GM23338 (cell line): Measurements from ENCODE around the gene CAP1. TPM values are rescaled to one million over a fixed set of nuclear protein-coding genes. Genes with fewer than 3 reads are reported as not detected.

Source experiments
- ATAC-seq: fragments of 200-7000 bp; cut with Tn5 transposase; 3 replicates; pipeline ENCODE4 v1.9.1; 2020
- DNase-seq: peaks from one replicate; pipeline ENCODE4 v3.0.0-alpha.2; 2015; ENCODE audit warnings: low spot score
- H2AFZ ChIP-seq: fragments of 200-600 bp; sonication (generic); 2 replicates; pipeline ENCODE4 v1.8.0; 2016; ENCODE audit warnings: antibody characterized with exemption, mild to moderate bottlenecking, moderate library complexity
- H3F3A ChIP-seq: fragments of 200-600 bp; sonication (generic); replicated peaks from 2 replicates; pipeline ENCODE4 v1.8.0; 2017; ENCODE audit warnings: antibody characterized with exemption, mixed run types, low read depth
- H3K27ac ChIP-seq: fragments of 200-600 bp; sonication (generic); 2 replicates; pipeline ENCODE4 v1.6.1; 2016; ENCODE audit warnings: low read depth
- H3K27me3 ChIP-seq: fragments of 200-600 bp; sonication (generic); 2 replicates; pipeline ENCODE4 v1.8.0; 2016; ENCODE audit warnings: mild to moderate bottlenecking, mixed run types, moderate library complexity; ENCODE audit not compliant: insufficient read depth
- H3K36me3 ChIP-seq: fragments of 200-600 bp; sonication (generic); 2 replicates; pipeline ENCODE4 v1.8.0; 2016; ENCODE audit warnings: mild to moderate bottlenecking; ENCODE audit not compliant: insufficient read depth
- H3K4me1 ChIP-seq: fragments of 200-600 bp; sonication (generic); 2 replicates; pipeline ENCODE4 v1.8.0; 2016; ENCODE audit warnings: mild to moderate bottlenecking, moderate library complexity; ENCODE audit not compliant: insufficient read depth
- H3K4me2 ChIP-seq: fragments of 200-600 bp; sonication (generic); 2 replicates; pipeline ENCODE4 v1.7.1; 2017; ENCODE audit warnings: mixed run types
- H3K4me3 ChIP-seq: fragments of 200-600 bp; sonication (generic); 2 replicates; pipeline ENCODE4 v1.6.1; 2016; ENCODE audit warnings: mixed run types
- H3K79me2 ChIP-seq: fragments of 200-600 bp; sonication (generic); replicated peaks from 2 replicates; pipeline ENCODE4 v1.8.0; 2017; ENCODE audit warnings: mild to moderate bottlenecking; ENCODE audit not compliant: insufficient read depth
- H3K9me2 ChIP-seq: fragments of 200-600 bp; sonication (generic); 2 replicates; pipeline ENCODE4 v1.8.0; 2017; ENCODE audit not compliant: insufficient read depth
- H4K20me1 ChIP-seq: fragments of 200-600 bp; sonication (generic); replicated peaks from 2 replicates; pipeline ENCODE4 v1.8.0; 2017; ENCODE audit warnings: mild to moderate bottlenecking; ENCODE audit not compliant: insufficient read depth
- H3K27ac Mint-ChIP-seq: 2 replicates; pipeline ENCODE4 v1.8.0; 2020; ENCODE audit warnings: inconsistent platforms, mild to moderate bottlenecking, moderate library complexity, mixed read lengths
- H3K27me3 Mint-ChIP-seq: 3 replicates; pipeline ENCODE4 v1.8.0; 2022; ENCODE audit warnings: low read depth, mild to moderate bottlenecking, moderate library complexity, mixed read lengths, inconsistent platforms; ENCODE audit not compliant: insufficient read depth, poor library complexity
- H3K36me3 Mint-ChIP-seq: 3 replicates; pipeline ENCODE4 v1.8.0; 2021; ENCODE audit warnings: low read depth, mild to moderate bottlenecking, inconsistent platforms, moderate library complexity, mixed read lengths
- H3K4me1 Mint-ChIP-seq: 3 replicates; pipeline ENCODE4 v1.8.0; 2020; ENCODE audit warnings: mild to moderate bottlenecking, inconsistent platforms, mixed read lengths
- H3K4me3 Mint-ChIP-seq: 3 replicates; pipeline ENCODE4 v1.8.0; 2021; ENCODE audit warnings: moderate library complexity, mild to moderate bottlenecking, inconsistent platforms, mixed read lengths
- H3K9me3 Mint-ChIP-seq: 3 replicates; pipeline ENCODE4 v1.8.0; 2020; ENCODE audit warnings: moderate library complexity, mild to moderate bottlenecking, inconsistent platforms, mixed read lengths
- CREB1 ChIP-seq: fragments of 250-450 bp; sonication (Bioruptor Pico); IDR thresholded peaks from 2 replicates; pipeline ENCODE4 v1.5.0; 2020; ENCODE audit warnings: low read depth, mild to moderate bottlenecking, moderate library complexity
- EZH2phosphoT487 ChIP-seq: fragments of 200-600 bp; sonication (generic); IDR thresholded peaks from one replicate; pipeline ENCODE4 v1.8.1; 2018; ENCODE audit warnings: antibody characterized with exemption; ENCODE audit not compliant: unreplicated experiment
- JUNB ChIP-seq: IDR thresholded peaks from one replicate; pipeline ENCODE4 v1.6.1; 2016; ENCODE audit warnings: antibody characterized with exemption; ENCODE audit not compliant: unreplicated experiment
- NANOG ChIP-seq: IDR thresholded peaks from 2 replicates; pipeline ENCODE4 v1.6.1; 2016; ENCODE audit warnings: antibody characterized with exemption, borderline replicate concordance
- POLR2AphosphoS5 ChIP-seq: IDR thresholded peaks from 2 replicates; pipeline ENCODE4 v1.6.1; 2016; ENCODE audit warnings: antibody characterized with exemption, low read depth
- ZNF114 ChIP-seq: fragments of 250-450 bp; sonication (Bioruptor Pico); IDR thresholded peaks from 2 replicates; pipeline ENCODE4 v1.5.0; 2020; ENCODE audit warnings: mild to moderate bottlenecking, moderate library complexity
- polyA plus RNA-seq: library from polyadenylated mRNA; unstranded; fragments of >200 nt; fragmentation: Nextera tagmentation; extraction: Ambion mirVana; gene quantifications from 2 replicates; pipeline ENCODE4 v1.2.1, GENCODE V29; 2016
- total RNA-seq: library from RNA; depleted of rRNA; stranded (reverse); fragments of >200 nt; shearing (Covaris generic); gene quantifications from 2 replicates; pipeline ENCODE4 v1.2.3, GENCODE V29; 2014
- TF ChIP-seq, protein P1 (sequence below): IDR thresholded peaks from 2 replicates; pipeline ENCODE4 v1.6.1; 2016; ENCODE audit warnings: antibody characterized with exemption
- TF ChIP-seq, protein P2 (sequence below): IDR thresholded peaks from one replicate; pipeline ENCODE4 v1.6.1; 2018; ENCODE audit warnings: antibody characterized with exemption; ENCODE audit not compliant: unreplicated experiment
- TF ChIP-seq, protein P3 (sequence below), 2 experiments: fragments of 200-600 bp in 1 of 2; sonication (generic) in 1 of 2; conservative IDR thresholded peaks; 2 replicates each; pipeline versions ENCODE4 v1.5.1 to v1.6.1; 2016 to 2017; ENCODE audit warnings: antibody characterized with exemption in 2 of 2, low read depth in 2 of 2, mild to moderate bottlenecking in 2 of 2, moderate library complexity in 1 of 2
- TF ChIP-seq, protein P4 (sequence below): fragments of 250-450 bp; sonication (Bioruptor Pico); IDR thresholded peaks from 2 replicates; pipeline ENCODE4 v1.5.0; 2020; ENCODE audit warnings: mild to moderate bottlenecking, moderate library complexity

Gene CAP1
- total and polyA plus RNA-seq, 2 experiments from 2014 or later = 133 to 254 TPM

DNA sequence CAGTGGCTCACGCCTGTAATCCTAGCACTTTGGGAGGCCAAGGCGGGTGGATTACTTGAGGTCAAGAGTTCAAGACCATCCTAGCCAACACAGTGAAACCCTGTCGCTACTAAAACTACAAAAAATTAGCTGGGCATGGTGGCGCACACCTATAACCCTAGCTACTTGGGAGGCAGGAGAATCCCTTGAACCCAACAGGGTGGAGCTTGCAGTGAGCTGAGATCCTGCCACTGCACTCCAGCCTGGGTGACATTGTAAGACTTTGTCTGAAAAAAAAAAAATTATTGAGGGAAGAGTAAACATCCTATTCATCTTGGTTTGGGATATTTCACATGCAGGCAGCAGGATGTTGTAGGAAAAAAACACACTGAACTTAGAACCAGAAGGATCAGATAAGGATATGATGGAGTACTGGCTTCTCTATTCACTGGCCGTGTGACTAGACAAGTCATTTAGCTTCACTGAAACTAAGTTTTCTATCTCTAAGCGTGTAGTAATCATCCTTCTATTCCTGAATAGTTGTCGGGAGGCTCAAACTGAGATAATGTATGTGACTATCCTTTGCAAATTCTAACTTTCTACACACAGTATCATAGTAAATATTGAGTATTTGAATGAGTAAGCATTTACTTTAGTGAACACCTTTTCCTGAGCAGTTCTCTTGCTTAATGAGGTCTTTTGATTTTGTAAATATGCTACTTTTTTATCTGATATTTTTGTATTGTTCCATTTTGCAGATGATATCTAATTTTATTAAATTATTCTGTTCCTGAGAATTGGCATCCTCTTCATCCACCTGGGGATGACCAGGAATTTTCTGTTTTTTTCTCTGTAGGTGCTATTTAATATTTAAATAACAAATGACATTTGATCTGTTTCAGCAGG, 18.2 kb downstream of the CAP1 start:
- no peaks in the 10 kb centered on the region for H3K27me3 ChIP-seq
- H2AFZ ChIP-seq = no peak overlapping the region
- Mint-ChIP-seq H3K27me3 (peaks cover 2% of the 10 kb centered on the region), H3K36me3 (peaks cover 33% of the 10 kb centered on the region), H3K27ac (peak overlapping the region; percentile 85), H3K4me1 (peaks cover 39% of the 10 kb centered on the region), H3K9me3 (no peaks in the 10 kb centered on the region), H3K4me3 (peak overlapping the region; percentile 26; the same call in 2 of the 3 replicates)
- peaks cover 21% of the 10 kb centered on the region for H3K4me1 ChIP-seq
- no peaks in the 10 kb centered on the region for H3F3A ChIP-seq
- H3K79me2 ChIP-seq = peaks cover 66% of the 10 kb centered on the region
- no peak overlapping the region for H3K4me3 ChIP-seq
- peak overlapping the region; percentile 40; the same call in 1 of the 2 replicates for H3K4me2 ChIP-seq
- TF ChIP-seq EZH2phosphoT487 (no peak), ZNF114 (CRISPR knock-in tag) (no peak), CREB1 (no peak), JUNB (no peak), POLR2AphosphoS5 (no peak), NANOG (no peak)
- TF ChIP-seq, protein P1, sequence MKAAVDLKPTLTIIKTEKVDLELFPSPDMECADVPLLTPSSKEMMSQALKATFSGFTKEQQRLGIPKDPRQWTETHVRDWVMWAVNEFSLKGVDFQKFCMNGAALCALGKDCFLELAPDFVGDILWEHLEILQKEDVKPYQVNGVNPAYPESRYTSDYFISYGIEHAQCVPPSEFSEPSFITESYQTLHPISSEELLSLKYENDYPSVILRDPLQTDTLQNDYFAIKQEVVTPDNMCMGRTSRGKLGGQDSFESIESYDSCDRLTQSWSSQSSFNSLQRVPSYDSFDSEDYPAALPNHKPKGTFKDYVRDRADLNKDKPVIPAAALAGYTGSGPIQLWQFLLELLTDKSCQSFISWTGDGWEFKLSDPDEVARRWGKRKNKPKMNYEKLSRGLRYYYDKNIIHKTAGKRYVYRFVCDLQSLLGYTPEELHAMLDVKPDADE = no peak
- TF ChIP-seq, protein P2, sequence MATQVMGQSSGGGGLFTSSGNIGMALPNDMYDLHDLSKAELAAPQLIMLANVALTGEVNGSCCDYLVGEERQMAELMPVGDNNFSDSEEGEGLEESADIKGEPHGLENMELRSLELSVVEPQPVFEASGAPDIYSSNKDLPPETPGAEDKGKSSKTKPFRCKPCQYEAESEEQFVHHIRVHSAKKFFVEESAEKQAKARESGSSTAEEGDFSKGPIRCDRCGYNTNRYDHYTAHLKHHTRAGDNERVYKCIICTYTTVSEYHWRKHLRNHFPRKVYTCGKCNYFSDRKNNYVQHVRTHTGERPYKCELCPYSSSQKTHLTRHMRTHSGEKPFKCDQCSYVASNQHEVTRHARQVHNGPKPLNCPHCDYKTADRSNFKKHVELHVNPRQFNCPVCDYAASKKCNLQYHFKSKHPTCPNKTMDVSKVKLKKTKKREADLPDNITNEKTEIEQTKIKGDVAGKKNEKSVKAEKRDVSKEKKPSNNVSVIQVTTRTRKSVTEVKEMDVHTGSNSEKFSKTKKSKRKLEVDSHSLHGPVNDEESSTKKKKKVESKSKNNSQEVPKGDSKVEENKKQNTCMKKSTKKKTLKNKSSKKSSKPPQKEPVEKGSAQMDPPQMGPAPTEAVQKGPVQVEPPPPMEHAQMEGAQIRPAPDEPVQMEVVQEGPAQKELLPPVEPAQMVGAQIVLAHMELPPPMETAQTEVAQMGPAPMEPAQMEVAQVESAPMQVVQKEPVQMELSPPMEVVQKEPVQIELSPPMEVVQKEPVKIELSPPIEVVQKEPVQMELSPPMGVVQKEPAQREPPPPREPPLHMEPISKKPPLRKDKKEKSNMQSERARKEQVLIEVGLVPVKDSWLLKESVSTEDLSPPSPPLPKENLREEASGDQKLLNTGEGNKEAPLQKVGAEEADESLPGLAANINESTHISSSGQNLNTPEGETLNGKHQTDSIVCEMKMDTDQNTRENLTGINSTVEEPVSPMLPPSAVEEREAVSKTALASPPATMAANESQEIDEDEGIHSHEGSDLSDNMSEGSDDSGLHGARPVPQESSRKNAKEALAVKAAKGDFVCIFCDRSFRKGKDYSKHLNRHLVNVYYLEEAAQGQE = no peak
- TF ChIP-seq, protein P3, sequence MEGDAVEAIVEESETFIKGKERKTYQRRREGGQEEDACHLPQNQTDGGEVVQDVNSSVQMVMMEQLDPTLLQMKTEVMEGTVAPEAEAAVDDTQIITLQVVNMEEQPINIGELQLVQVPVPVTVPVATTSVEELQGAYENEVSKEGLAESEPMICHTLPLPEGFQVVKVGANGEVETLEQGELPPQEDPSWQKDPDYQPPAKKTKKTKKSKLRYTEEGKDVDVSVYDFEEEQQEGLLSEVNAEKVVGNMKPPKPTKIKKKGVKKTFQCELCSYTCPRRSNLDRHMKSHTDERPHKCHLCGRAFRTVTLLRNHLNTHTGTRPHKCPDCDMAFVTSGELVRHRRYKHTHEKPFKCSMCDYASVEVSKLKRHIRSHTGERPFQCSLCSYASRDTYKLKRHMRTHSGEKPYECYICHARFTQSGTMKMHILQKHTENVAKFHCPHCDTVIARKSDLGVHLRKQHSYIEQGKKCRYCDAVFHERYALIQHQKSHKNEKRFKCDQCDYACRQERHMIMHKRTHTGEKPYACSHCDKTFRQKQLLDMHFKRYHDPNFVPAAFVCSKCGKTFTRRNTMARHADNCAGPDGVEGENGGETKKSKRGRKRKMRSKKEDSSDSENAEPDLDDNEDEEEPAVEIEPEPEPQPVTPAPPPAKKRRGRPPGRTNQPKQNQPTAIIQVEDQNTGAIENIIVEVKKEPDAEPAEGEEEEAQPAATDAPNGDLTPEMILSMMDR (conservative IDR thresholded peaks at IDR 0.05; ENCODE audit: low read depth in 2 of 2) = no peak
- TF ChIP-seq, protein P4, sequence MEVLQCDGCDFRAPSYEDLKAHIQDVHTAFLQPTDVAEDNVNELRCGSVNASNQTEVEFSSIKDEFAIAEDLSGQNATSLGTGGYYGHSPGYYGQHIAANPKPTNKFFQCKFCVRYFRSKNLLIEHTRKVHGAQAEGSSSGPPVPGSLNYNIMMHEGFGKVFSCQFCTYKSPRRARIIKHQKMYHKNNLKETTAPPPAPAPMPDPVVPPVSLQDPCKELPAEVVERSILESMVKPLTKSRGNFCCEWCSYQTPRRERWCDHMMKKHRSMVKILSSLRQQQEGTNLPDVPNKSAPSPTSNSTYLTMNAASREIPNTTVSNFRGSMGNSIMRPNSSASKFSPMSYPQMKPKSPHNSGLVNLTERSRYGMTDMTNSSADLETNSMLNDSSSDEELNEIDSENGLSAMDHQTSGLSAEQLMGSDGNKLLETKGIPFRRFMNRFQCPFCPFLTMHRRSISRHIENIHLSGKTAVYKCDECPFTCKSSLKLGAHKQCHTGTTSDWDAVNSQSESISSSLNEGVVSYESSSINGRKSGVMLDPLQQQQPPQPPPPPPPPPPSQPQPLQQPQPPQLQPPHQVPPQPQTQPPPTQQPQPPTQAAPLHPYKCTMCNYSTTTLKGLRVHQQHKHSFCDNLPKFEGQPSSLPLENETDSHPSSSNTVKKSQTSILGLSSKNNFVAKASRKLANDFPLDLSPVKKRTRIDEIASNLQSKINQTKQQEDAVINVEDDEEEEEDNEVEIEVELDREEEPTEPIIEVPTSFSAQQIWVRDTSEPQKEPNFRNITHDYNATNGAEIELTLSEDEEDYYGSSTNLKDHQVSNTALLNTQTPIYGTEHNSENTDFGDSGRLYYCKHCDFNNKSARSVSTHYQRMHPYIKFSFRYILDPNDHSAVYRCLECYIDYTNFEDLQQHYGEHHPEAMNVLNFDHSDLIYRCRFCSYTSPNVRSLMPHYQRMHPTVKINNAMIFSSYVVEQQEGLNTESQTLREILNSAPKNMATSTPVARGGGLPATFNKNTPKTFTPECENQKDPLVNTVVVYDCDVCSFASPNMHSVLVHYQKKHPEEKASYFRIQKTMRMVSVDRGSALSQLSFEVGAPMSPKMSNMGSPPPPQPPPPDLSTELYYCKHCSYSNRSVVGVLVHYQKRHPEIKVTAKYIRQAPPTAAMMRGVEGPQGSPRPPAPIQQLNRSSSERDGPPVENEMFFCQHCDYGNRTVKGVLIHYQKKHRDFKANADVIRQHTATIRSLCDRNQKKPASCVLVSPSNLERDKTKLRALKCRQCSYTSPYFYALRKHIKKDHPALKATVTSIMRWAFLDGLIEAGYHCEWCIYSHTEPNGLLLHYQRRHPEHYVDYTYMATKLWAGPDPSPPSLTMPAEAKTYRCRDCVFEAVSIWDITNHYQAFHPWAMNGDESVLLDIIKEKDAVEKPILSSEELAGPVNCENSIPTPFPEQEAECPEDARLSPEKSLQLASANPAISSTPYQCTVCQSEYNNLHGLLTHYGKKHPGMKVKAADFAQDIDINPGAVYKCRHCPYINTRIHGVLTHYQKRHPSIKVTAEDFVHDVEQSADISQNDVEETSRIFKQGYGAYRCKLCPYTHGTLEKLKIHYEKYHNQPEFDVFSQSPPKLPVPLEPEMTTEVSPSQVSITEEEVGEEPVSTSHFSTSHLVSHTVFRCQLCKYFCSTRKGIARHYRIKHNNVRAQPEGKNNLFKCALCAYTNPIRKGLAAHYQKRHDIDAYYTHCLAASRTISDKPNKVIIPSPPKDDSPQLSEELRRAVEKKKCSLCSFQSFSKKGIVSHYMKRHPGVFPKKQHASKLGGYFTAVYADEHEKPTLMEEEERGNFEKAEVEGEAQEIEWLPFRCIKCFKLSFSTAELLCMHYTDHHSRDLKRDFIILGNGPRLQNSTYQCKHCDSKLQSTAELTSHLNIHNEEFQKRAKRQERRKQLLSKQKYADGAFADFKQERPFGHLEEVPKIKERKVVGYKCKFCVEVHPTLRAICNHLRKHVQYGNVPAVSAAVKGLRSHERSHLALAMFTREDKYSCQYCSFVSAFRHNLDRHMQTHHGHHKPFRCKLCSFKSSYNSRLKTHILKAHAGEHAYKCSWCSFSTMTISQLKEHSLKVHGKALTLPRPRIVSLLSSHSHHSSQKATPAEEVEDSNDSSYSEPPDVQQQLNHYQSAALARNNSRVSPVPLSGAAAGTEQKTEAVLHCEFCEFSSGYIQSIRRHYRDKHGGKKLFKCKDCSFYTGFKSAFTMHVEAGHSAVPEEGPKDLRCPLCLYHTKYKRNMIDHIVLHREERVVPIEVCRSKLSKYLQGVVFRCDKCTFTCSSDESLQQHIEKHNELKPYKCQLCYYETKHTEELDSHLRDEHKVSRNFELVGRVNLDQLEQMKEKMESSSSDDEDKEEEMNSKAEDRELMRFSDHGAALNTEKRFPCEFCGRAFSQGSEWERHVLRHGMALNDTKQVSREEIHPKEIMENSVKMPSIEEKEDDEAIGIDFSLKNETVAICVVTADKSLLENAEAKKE (CRISPR knock-in tag) = no peak
- DNase-seq = no peak
- H3K36me3 ChIP-seq = peaks cover 32% of the 10 kb centered on the region
- ATAC-seq = peak; percentile 20; the same call in 2 of the 3 replicates
- H3K27ac ChIP-seq = peak overlapping the region; percentile 40
- H4K20me1 ChIP-seq = peaks cover 34% of the 10 kb centered on the region
- no peaks in the 10 kb centered on the region for H3K9me2 ChIP-seq
